Measurements from ENCODE around the gene SORT1. TPM values are rescaled to one million over a fixed set of nuclear protein-coding genes. Genes with fewer than 3 reads are reported as not detected.

Gene SORT1
- total RNA-seq, 4 donors from 2014 or later, result 37.0 to 69.6 (median 44.7) TPM

GRCh38 chr1:109356505-109356904 is 41.2 kb downstream of the SORT1 start:
- peak overlapping the region in 2 of 4 donors; percentile 25 to 30 for H3K27ac ChIP-seq
- intact Hi-C loops (cut with DNase I), result no loop called here
- no peaks in the 10 kb centered on the region for H3K27me3 ChIP-seq
- H3K4me3 ChIP-seq, result no peak overlapping the region
- DNase-seq, result no peak
- peaks cover 0 to 28% (median 0%) of the 10 kb centered on the region in 3 donors for H3K36me3 ChIP-seq
- peaks cover 0 to 7% (median 4%) of the 10 kb centered on the region in 3 donors for H3K4me1 ChIP-seq
- TF ChIP-seq CTCF (IDR thresholded peaks at IDR 0.05), result no peak
- no peak for TF ChIP-seq POLR2A (IDR thresholded peaks at IDR 0.05)
- H3K9me3 ChIP-seq, result no peaks in the 10 kb centered on the region
- WGBS, 2 donors, result 29 to 36% methylated on average over 1 of the region's 1 CpG

GRCh38 chr1:109354929-109355328 is 42.8 kb downstream of the SORT1 start:
- intact Hi-C loops (cut with DNase I), result no loop called here
- DNase-seq, result no peak
- no peaks in the 10 kb centered on the region for H3K27me3 ChIP-seq
- TF ChIP-seq POLR2A (IDR thresholded peaks at IDR 0.05) (no peak), CTCF (IDR thresholded peaks at IDR 0.05) (no peak)
- H3K4me1 ChIP-seq, result peaks cover 0 to 7% (median 4%) of the 10 kb centered on the region in 3 donors
- no peak overlapping the region for H3K4me3 ChIP-seq
- H3K9me3 ChIP-seq, result no peaks in the 10 kb centered on the region
- WGBS, 2 donors, result 84 to 98% methylated on average over 3 of the region's 3 CpGs
- H3K27ac ChIP-seq, result no peak overlapping the region
- H3K36me3 ChIP-seq, result peaks cover 0 to 44% (median 0%) of the 10 kb centered on the region in 3 donors

- WGBS, 2 donors, result 69 to 73% methylated on average over 5 of the region's 5 CpGs
- no peak overlapping the region for H3K4me3 ChIP-seq
- no peak overlapping the region for H3K27ac ChIP-seq
- no peaks in the 10 kb centered on the region for H3K27me3 ChIP-seq
- peaks cover 0 to 77% (median 0%) of the 10 kb centered on the region in 3 donors for H3K36me3 ChIP-seq
- peaks cover 0 to 7% (median 0%) of the 10 kb centered on the region in 3 donors for H3K4me1 ChIP-seq
- DNase-seq, result no peak
- H3K9me3 ChIP-seq, result no peaks in the 10 kb centered on the region
- no peak for TF ChIP-seq POLR2A (IDR thresholded peaks at IDR 0.05)
- no peak for TF ChIP-seq CTCF (IDR thresholded peaks at IDR 0.05)
- intact Hi-C loops (cut with DNase I), result no loop called here
These were observed 46.3 kb downstream of the SORT1 start for GRCh38 chr1:109351457-109351856.

- Histone ChIP-seq H3K27me3 (no peaks in the 10 kb centered on the region), H3K27ac (no peak overlapping the region), H3K4me3 (no peak overlapping the region), H3K9me3 (no peaks in the 10 kb centered on the region), H3K4me1 (peaks cover 0 to 7% (median 0%) of the 10 kb centered on the region in 3 donors), H3K36me3 (peaks cover 0 to 85% (median 0%) of the 10 kb centered on the region in 3 donors)
- intact Hi-C loops (cut with DNase I), result no loop called here
- TF ChIP-seq CTCF (IDR thresholded peaks at IDR 0.05) (no peak), POLR2A (IDR thresholded peaks at IDR 0.05) (no peak)
- DNase-seq, result no peak
- WGBS, 2 donors, result 64 to 75% methylated on average over 1 of the region's 1 CpG
These were observed 47.1 kb downstream of the SORT1 start for GRCh38 chr1:109350655-109351054.

GRCh38 chr1:109350182-109350581 is 47.5 kb downstream of the SORT1 start:
- Histone ChIP-seq H3K36me3 (peaks cover 0 to 90% (median 0%) of the 10 kb centered on the region in 3 donors), H3K27ac (no peak overlapping the region), H3K4me3 (no peak overlapping the region), H3K9me3 (no peaks in the 10 kb centered on the region), H3K4me1 (peaks cover 0 to 7% (median 0%) of the 10 kb centered on the region in 3 donors), H3K27me3 (no peaks in the 10 kb centered on the region)
- intact Hi-C loops (cut with DNase I), result no loop called here
- no peak for DNase-seq
- 80 to 91% methylated on average over 4 of the region's 4 CpGs for WGBS, 2 donors
- TF ChIP-seq CTCF (IDR thresholded peaks at IDR 0.05), result no peak
- no peak for TF ChIP-seq POLR2A (IDR thresholded peaks at IDR 0.05)
